ENCODE results near the gene SPINK6. TPM values are rescaled to one million over a fixed set of nuclear protein-coding genes. Genes with fewer than 3 reads are reported as not detected.

SPINK6 gene
- total and polyA plus RNA-seq, 2 of the 4 experiments (the other 2 are of a cell fraction), result not detected

- Histone ChIP-seq H3K9me1 (ENCODE audit: insufficient read depth, low read length) (no peaks in the 10 kb centered on the region), H2AK9ac (replicated peaks; ENCODE audit: low read depth, low read length, poor library complexity) (no peak overlapping the region), H3K27ac (ENCODE audit: insufficient read depth, low read length) (no peak overlapping the region), H2BK120ac (ENCODE audit: low read depth, low read length) (no peak overlapping the region), H3K23ac (ENCODE audit: low read depth, low read length) (no peak overlapping the region), H3K27me3 (ENCODE audit: control insufficient read depth, insufficient read depth, low read length) (no peaks in the 10 kb centered on the region), H4K8ac (ENCODE audit: low read depth in 2 of 2, low read length in 2 of 2) (no peak overlapping the region), H3K14ac (replicated peaks; ENCODE audit: low read depth, low read length) (no peak overlapping the region), H2BK5ac (ENCODE audit: low read depth, low read length, poor library complexity, severe bottlenecking) (no peak overlapping the region), H2AK5ac (ENCODE audit: low read depth, low read length) (no peak overlapping the region), H2AFZ (replicated peaks; ENCODE audit: low read length, poor library complexity) (no peak overlapping the region), H3K56ac (ENCODE audit: extremely low read depth, insufficient read depth, low read length) (no peak overlapping the region), H4K5ac (ENCODE audit: low read depth, low read length) (no peak overlapping the region), H3K18ac (ENCODE audit: low read depth, low read length) (no peak overlapping the region), H3K4me1 (ENCODE audit: control insufficient read depth, insufficient read depth, low read length) (no peaks in the 10 kb centered on the region), H3K4ac (ENCODE audit: low read depth, low read length) (no peak overlapping the region), H4K91ac (ENCODE audit: insufficient read depth, low read depth, low read length) (no peak overlapping the region), H3K79me1 (ENCODE audit: low read depth in 1 of 2, low read length in 2 of 2) (no peaks in the 10 kb centered on the region), H4K20me1 (ENCODE audit: insufficient read depth, low read length) (no peaks in the 10 kb centered on the region), H2BK20ac (ENCODE audit: low read depth, low read length) (no peak overlapping the region), H2BK15ac (ENCODE audit: low read depth, low read length) (no peak overlapping the region), H3K4me3 (ENCODE audit: insufficient read depth, low read depth, low read length) (no peak overlapping the region), H3K9ac (ENCODE audit: low read depth, low read length) (no peak overlapping the region), H3K9me3 (ENCODE audit: control insufficient read depth, insufficient read depth, low read length) (no peaks in the 10 kb centered on the region), H3K4me2 (ENCODE audit: low read depth, low read length) (no peak overlapping the region), H3K36me3 (ENCODE audit: control insufficient read depth, insufficient read depth, low read length) (no peaks in the 10 kb centered on the region)
- ChIA-PET CTCF (no interaction called here), POLR2A (ENCODE audit: unreplicated experiment) (no interaction called here)
- BruUV-seq (replicated peaks), result no TSS peak
- no peak for ATAC-seq (ENCODE audit: low read depth)
- intact Hi-C loops (cut with micrococcal nuclease), result no loop called here
- dilution Hi-C loops (cut with HindIII; ENCODE audit: low sequenced_read_pairs, unreplicated experiment), result no loop called here
- in situ Hi-C loops (cut with MboI; ENCODE audit: low sequenced_read_pairs), result no loop called here
- TF ChIP-seq CTCF (conservative IDR thresholded peaks at IDR 0.05; ENCODE audit: low read depth, low read length) (no peak), CHD1 (IDR thresholded peaks at IDR 0.05; ENCODE audit: low read depth, low read length) (no peak), RAD21 (IDR thresholded peaks at IDR 0.05; ENCODE audit: low read length) (no peak), BHLHE40 (IDR thresholded peaks at IDR 0.05; ENCODE audit: low read depth, low read length) (no peak), MXI1 (IDR thresholded peaks at IDR 0.05; ENCODE audit: borderline replicate concordance, low read depth, low read length) (no peak), MAZ (IDR thresholded peaks at IDR 0.05; ENCODE audit: borderline replicate concordance, low read depth, low read length) (no peak), FOS (IDR thresholded peaks at IDR 0.05; ENCODE audit: low read depth, low read length) (no peak), POLR2A (IDR thresholded peaks at IDR 0.05; ENCODE audit: low read depth, low read length) (no peak), RCOR1 (IDR thresholded peaks at IDR 0.05; ENCODE audit: insufficient replicate concordance, low read length) (no peak), CEBPB (IDR thresholded peaks at IDR 0.05; ENCODE audit: low read depth, low read length) (no peak), SMC3 (IDR thresholded peaks at IDR 0.05; ENCODE audit: low read depth, low read length) (no peak)
- no peak for DNase-seq
These were observed 5.4 kb downstream of the SPINK6 start for GRCh38 chr5:148208226-148208625.

Data from IMR-90 (cell line).